Fibroblast of lung (primary cell): ENCODE results near the gene YBX1.

ENCODE experiments used
- EZH2 ChIP-seq: IDR thresholded peaks from 2 replicates; pipeline ENCODE4 v1.5.1; 2012; ENCODE audit warnings: low read length, control low read depth, mild to moderate bottlenecking; ENCODE audit errors: missing control alignments
- TF ChIP-seq, protein P1 (sequence below), 2 donors: IDR thresholded peaks in 1 of 2; conservative IDR thresholded peaks in 1 of 2; 1 replicate in 1 of 2; 2 replicates in 1 of 2; pipeline ENCODE4 v1.5.1; 2011 to 2012; ENCODE audit warnings: low read length in 2 of 2, control low read depth in 1 of 2, inconsistent platforms in 1 of 2, low read depth in 1 of 2, mild to moderate bottlenecking in 1 of 2

DNA sequence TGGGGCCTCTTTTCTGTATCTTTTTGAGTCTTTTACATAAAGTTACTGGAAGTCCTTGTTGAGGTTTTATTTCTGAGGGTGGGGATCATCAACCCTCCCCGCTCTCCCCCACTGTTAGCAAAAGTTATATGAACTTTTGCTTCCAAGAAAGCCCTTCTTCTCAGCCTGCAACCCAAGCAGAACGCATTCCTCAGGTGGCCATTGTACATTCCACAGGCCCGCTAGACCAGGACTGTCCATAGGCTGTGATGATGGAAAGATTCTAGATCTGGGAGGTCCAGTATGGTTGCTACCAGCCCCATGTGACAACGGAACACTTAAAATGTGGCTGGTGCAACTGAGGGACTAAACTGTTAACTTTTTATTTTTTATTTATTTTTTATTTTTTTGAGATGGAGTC lies 11.8 kb upstream of the YBX1 start:
- TF ChIP-seq, protein P1, sequence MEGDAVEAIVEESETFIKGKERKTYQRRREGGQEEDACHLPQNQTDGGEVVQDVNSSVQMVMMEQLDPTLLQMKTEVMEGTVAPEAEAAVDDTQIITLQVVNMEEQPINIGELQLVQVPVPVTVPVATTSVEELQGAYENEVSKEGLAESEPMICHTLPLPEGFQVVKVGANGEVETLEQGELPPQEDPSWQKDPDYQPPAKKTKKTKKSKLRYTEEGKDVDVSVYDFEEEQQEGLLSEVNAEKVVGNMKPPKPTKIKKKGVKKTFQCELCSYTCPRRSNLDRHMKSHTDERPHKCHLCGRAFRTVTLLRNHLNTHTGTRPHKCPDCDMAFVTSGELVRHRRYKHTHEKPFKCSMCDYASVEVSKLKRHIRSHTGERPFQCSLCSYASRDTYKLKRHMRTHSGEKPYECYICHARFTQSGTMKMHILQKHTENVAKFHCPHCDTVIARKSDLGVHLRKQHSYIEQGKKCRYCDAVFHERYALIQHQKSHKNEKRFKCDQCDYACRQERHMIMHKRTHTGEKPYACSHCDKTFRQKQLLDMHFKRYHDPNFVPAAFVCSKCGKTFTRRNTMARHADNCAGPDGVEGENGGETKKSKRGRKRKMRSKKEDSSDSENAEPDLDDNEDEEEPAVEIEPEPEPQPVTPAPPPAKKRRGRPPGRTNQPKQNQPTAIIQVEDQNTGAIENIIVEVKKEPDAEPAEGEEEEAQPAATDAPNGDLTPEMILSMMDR (conservative IDR thresholded peaks at IDR 0.05 in 1 of 2, IDR thresholded peaks at IDR 0.05 in 1 of 2; ENCODE audit: low read depth in 1 of 2, low read length in 2 of 2) = no peak
- TF ChIP-seq EZH2 = no peak
